ENCODE measurements around the gene GSDME. TPM values are rescaled to one million over a fixed set of nuclear protein-coding genes. Genes with fewer than 3 reads are reported as not detected.

The GSDME gene
- total and polyA plus RNA-seq, 9 donors: 14.3 to 37.0 (median 29.2) TPM

- 47 to 53% (median 53%) methylated on average over 9 of the region's 9 CpGs for WGBS, 3 donors
- intact Hi-C loops (cut with DNase I): no loop called here
- TF ChIP-seq, protein P1, sequence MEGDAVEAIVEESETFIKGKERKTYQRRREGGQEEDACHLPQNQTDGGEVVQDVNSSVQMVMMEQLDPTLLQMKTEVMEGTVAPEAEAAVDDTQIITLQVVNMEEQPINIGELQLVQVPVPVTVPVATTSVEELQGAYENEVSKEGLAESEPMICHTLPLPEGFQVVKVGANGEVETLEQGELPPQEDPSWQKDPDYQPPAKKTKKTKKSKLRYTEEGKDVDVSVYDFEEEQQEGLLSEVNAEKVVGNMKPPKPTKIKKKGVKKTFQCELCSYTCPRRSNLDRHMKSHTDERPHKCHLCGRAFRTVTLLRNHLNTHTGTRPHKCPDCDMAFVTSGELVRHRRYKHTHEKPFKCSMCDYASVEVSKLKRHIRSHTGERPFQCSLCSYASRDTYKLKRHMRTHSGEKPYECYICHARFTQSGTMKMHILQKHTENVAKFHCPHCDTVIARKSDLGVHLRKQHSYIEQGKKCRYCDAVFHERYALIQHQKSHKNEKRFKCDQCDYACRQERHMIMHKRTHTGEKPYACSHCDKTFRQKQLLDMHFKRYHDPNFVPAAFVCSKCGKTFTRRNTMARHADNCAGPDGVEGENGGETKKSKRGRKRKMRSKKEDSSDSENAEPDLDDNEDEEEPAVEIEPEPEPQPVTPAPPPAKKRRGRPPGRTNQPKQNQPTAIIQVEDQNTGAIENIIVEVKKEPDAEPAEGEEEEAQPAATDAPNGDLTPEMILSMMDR (IDR thresholded peaks at IDR 0.05): no peak
- TF ChIP-seq EP300 (IDR thresholded peaks at IDR 0.05): no peak
- no peak for TF ChIP-seq POLR2A (IDR thresholded peaks at IDR 0.05)
Measured at GRCh38 chr7:24700521-24701260, 56.6 kb downstream of the GSDME start.

DNA sequence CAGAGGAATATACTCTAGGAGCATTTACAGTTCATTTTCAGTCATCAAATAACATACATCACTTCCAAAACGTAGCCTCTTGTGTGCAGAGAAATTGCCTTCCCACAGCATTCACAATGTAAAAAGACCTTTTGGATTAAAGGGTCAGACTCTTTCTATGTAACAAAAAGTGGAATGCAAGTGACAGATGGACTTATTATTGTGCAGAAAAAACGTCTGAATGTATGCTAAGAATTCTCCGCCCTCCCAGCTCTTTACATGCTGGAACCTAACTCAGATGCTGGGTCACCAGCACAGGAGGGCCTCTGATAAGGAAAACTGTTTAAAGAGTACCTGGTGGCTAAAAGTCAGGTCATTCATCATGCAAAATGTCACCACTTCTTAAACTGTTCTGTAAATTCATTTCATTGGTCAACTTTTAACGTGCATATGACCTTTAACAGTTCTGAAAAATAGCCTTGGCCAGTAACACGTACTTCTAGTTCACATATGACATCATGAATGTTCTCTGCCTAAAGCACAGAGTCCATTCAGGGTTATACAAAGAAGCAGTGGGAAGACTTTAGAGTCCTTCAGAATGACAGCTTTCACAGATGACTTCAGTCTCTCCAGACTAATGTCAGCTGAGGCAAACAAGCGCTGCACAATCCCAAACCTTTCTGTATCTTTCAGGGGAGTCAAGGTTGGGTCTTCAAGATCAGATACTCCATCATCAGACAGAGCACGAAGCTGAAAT, 58.6 kb downstream of the GSDME start:
- Histone ChIP-seq H3K27me3 (no peaks in the 10 kb centered on the region), H3K4me1 (ENCODE audit: insufficient read depth) (peaks cover 10% of the 10 kb centered on the region), H3K36me3 (no peaks in the 10 kb centered on the region), H3K9me3 (no peaks in the 10 kb centered on the region), H3K4me3 (no peak overlapping the region), H3K27ac (no peak overlapping the region)
- no peak for DNase-seq
- intact Hi-C loops (cut with DNase I): no loop called here
- TF ChIP-seq, protein P1 (IDR thresholded peaks at IDR 0.05): no peak
- TF ChIP-seq POLR2A (IDR thresholded peaks at IDR 0.05) (no peak), EP300 (IDR thresholded peaks at IDR 0.05) (no peak)
- WGBS, 3 donors: 86 to 89% (median 87%) methylated on average over 7 of the region's 7 CpGs

More at GRCh38 chr7:24700521-24701260, 56.6 kb downstream of the GSDME start:
- Histone ChIP-seq H3K9me3 (no peaks in the 10 kb centered on the region), H3K4me1 (ENCODE audit: insufficient read depth) (peaks cover 11% of the 10 kb centered on the region), H3K36me3 (no peaks in the 10 kb centered on the region), H3K27me3 (no peaks in the 10 kb centered on the region), H3K27ac (no peak overlapping the region), H3K4me3 (no peak overlapping the region)
- no peak for DNase-seq

- peaks cover 5% of the 10 kb centered on the region for H3K4me1 ChIP-seq (ENCODE audit: insufficient read depth)
- H3K36me3 ChIP-seq: no peaks in the 10 kb centered on the region
- WGBS, 3 donors: 80 to 96% (median 90%) methylated on average over 4 of the region's 4 CpGs
Measured at GRCh38 chr7:24697416-24697815, 59.8 kb downstream of the GSDME start.

GRCh38 chr7:24692592-24692991, 64.7 kb downstream of the GSDME start:
- 88 to 96% (median 91%) methylated on average over 2 of the region's 2 CpGs for WGBS, 3 donors
- TF ChIP-seq POLR2A (IDR thresholded peaks at IDR 0.05) (no peak), EP300 (IDR thresholded peaks at IDR 0.05) (no peak)
- TF ChIP-seq, protein P1 (IDR thresholded peaks at IDR 0.05): no peak
- intact Hi-C loops (cut with DNase I): no loop called here
- Histone ChIP-seq H3K27ac (no peak overlapping the region), H3K9me3 (no peaks in the 10 kb centered on the region), H3K4me3 (no peak overlapping the region), H3K27me3 (no peaks in the 10 kb centered on the region), H3K36me3 (no peaks in the 10 kb centered on the region), H3K4me1 (ENCODE audit: insufficient read depth) (no peaks in the 10 kb centered on the region)
- no peak for DNase-seq

More at GRCh38 chr7:24697416-24697815, 59.8 kb downstream of the GSDME start:
- intact Hi-C loops (cut with DNase I): no loop called here
- H3K27me3 ChIP-seq: no peaks in the 10 kb centered on the region
- no peaks in the 10 kb centered on the region for H3K9me3 ChIP-seq
- H3K27ac ChIP-seq: no peak overlapping the region
- TF ChIP-seq, protein P1 (IDR thresholded peaks at IDR 0.05): no peak
- H3K4me3 ChIP-seq: no peak overlapping the region
- no peak for DNase-seq
